KMS-11 (cell line): ENCODE results near the gene FAM180A.

ENCODE experiments used
- H2AFZ ChIP-seq: fragments of 200-600 bp; sonication (generic); 2 replicates; pipeline ENCODE4 v1.6.1; 2016; ENCODE audit warnings: antibody characterized with exemption, mixed run types, low read depth
- H3K27ac ChIP-seq: fragments of 200-600 bp; sonication (generic); 2 replicates; pipeline ENCODE4 v1.6.1; 2016; ENCODE audit warnings: mild to moderate bottlenecking, mixed run types
- H3K27me3 ChIP-seq: fragments of 200-600 bp; sonication (generic); 2 replicates; pipeline ENCODE4 v1.6.1; 2017; ENCODE audit warnings: mild to moderate bottlenecking, low read depth, mixed run types, moderate library complexity; ENCODE audit not compliant: insufficient read depth
- H3K36me3 ChIP-seq: fragments of 200-600 bp; sonication (generic); 2 replicates; pipeline ENCODE4 v1.6.1; 2017; ENCODE audit warnings: mild to moderate bottlenecking, mixed run types; ENCODE audit not compliant: insufficient read depth
- H3K4me1 ChIP-seq: fragments of 200-600 bp; sonication (generic); 2 replicates; pipeline ENCODE4 v1.6.1; 2016; ENCODE audit warnings: mild to moderate bottlenecking, low read depth, mixed run types; ENCODE audit not compliant: poor library complexity, severe bottlenecking
- H3K4me2 ChIP-seq: fragments of 200-600 bp; sonication (generic); 2 replicates; pipeline ENCODE4 v1.7.0; 2016; ENCODE audit warnings: mild to moderate bottlenecking, mixed run types
- H3K4me3 ChIP-seq: fragments of 200-600 bp; sonication (generic); IDR thresholded peaks from 2 replicates; pipeline ENCODE4 v1.6.1; 2017; ENCODE audit warnings: low read depth, low read length, mixed read lengths; ENCODE audit not compliant: insufficient read depth
- H3K79me2 ChIP-seq: fragments of 200-600 bp; sonication (generic); 2 replicates; pipeline ENCODE4 v1.6.1; 2016; ENCODE audit warnings: low read depth, mixed run types; ENCODE audit not compliant: insufficient read depth
- H3K9ac ChIP-seq: fragments of 200-600 bp; sonication (generic); 2 replicates; pipeline ENCODE4 v1.6.1; 2016; ENCODE audit warnings: mild to moderate bottlenecking, mixed run types
- H4K20me1 ChIP-seq: fragments of 200-600 bp; sonication (generic); 2 replicates; pipeline ENCODE4 v1.6.1; 2016; ENCODE audit warnings: mild to moderate bottlenecking, mixed run types; ENCODE audit not compliant: insufficient read depth
- CTCF ChIP-seq: fragments of 200-600 bp; sonication (generic); conservative IDR thresholded peaks from 2 replicates; pipeline ENCODE4 v1.6.1; 2017; ENCODE audit warnings: low read depth, mild to moderate bottlenecking, antibody characterized with exemption, low read length, moderate library complexity, mixed read lengths

Gene FAM180A

GRCh38 chr7:135792866-135793265 lies 44.3 kb upstream of the FAM180A start:
- Histone ChIP-seq H3K9ac (no peak overlapping the region), H3K27me3 (no peaks in the 10 kb centered on the region), H3K27ac (no peak overlapping the region), H3K36me3 (no peaks in the 10 kb centered on the region), H2AFZ (no peak overlapping the region), H3K4me1 (no peaks in the 10 kb centered on the region), H3K4me2 (no peak overlapping the region), H4K20me1 (no peaks in the 10 kb centered on the region), H3K4me3 (no peak overlapping the region), H3K79me2 (no peaks in the 10 kb centered on the region)
- no peak for TF ChIP-seq CTCF

GRCh38 chr7:135792363-135792668 lies 43.7 kb upstream of the FAM180A start:
- Histone ChIP-seq H3K36me3 (no peaks in the 10 kb centered on the region), H3K9ac (no peak overlapping the region), H2AFZ (no peak overlapping the region), H3K27ac (no peak overlapping the region), H3K4me1 (no peaks in the 10 kb centered on the region), H3K79me2 (no peaks in the 10 kb centered on the region), H3K27me3 (no peaks in the 10 kb centered on the region), H3K4me2 (no peak overlapping the region), H4K20me1 (no peaks in the 10 kb centered on the region), H3K4me3 (no peak overlapping the region)
- no peak for TF ChIP-seq CTCF

GRCh38 chr7:135791543-135792362 lies 43.1 kb upstream of the FAM180A start:
- Histone ChIP-seq H3K9ac (no peak overlapping the region), H3K27me3 (no peaks in the 10 kb centered on the region), H3K79me2 (no peaks in the 10 kb centered on the region), H3K27ac (no peak overlapping the region), H2AFZ (no peak overlapping the region), H3K4me2 (no peak overlapping the region), H3K4me3 (no peak overlapping the region), H3K36me3 (no peaks in the 10 kb centered on the region), H3K4me1 (no peaks in the 10 kb centered on the region), H4K20me1 (no peaks in the 10 kb centered on the region)
- no peak for TF ChIP-seq CTCF

- Histone ChIP-seq H4K20me1 (no peaks in the 10 kb centered on the region), H3K27me3 (no peaks in the 10 kb centered on the region), H3K4me2 (no peak overlapping the region), H3K79me2 (no peaks in the 10 kb centered on the region), H2AFZ (no peak overlapping the region), H3K4me3 (no peak overlapping the region), H3K36me3 (no peaks in the 10 kb centered on the region), H3K9ac (no peak overlapping the region), H3K4me1 (no peaks in the 10 kb centered on the region), H3K27ac (no peak overlapping the region)
- no peak for TF ChIP-seq CTCF
These were observed 41.9 kb upstream of the FAM180A start for GRCh38 chr7:135790371-135790977.
